SH-SY5Y (cell line): ENCODE data around the gene DNM3.

ENCODE experiments used
- GATA2 ChIP-seq: IDR thresholded peaks from 2 replicates; pipeline ENCODE4 v1.6.1; 2011; ENCODE audit warnings: mild to moderate bottlenecking, low read depth, low read length
- GATA3 ChIP-seq: IDR thresholded peaks from 2 replicates; pipeline ENCODE4 v1.6.1; 2011; ENCODE audit warnings: low read depth, mild to moderate bottlenecking, low read length, moderate library complexity

DNA sequence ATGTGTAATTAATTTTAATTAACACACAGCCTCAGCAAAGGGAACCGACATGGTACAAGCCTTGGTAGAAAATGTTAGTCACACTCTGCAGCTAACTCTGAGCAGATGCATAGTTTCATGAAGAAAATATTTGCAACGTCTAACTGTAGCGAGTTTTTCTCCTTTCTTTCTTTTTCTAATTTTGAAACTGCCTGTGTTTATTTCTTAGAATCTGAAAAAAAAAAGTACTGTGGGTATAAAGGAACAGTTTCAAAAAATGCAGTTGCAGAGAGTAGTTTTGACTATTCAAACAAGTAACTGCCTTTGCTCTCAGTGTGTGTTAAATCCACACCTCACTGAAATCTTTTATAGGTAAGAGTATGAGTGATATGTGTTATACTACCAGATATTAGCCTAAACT is 429.3 kb downstream of the DNM3 start:
- TF ChIP-seq GATA2 (no peak), GATA3 (no peak)
